Tibial nerve (tissue), 3 donors: Measurements from ENCODE around the gene SNX25.

Experiments
- CTCF ChIP-seq, 5 experiments: fragments of 200-600 bp in 3 of 5; fragments of 450-650 bp in 2 of 5; sonication (generic) in 3 of 5; IDR thresholded peaks; one replicate each; pipeline ENCODE4 v1.5.1; 2016 to 2019; ENCODE audit warnings: antibody characterized with exemption in 5 of 5, mild to moderate bottlenecking in 3 of 5, moderate library complexity in 2 of 5
- POLR2A ChIP-seq, 2 donors: fragments of 450-650 bp; IDR thresholded peaks; one replicate each; pipeline ENCODE4 v1.6.1; 2017; ENCODE audit warnings: antibody characterized with exemption in 2 of 2, mild to moderate bottlenecking in 2 of 2, moderate library complexity in 2 of 2

- TF ChIP-seq CTCF (IDR thresholded peaks at IDR 0.05) (no peak), POLR2A (IDR thresholded peaks at IDR 0.05) (no peak)
Observed at GRCh38 chr4:185399466-185399865, 190.1 kb downstream of the SNX25 start.
